ENCODE data around the gene EFNA4. TPM values are rescaled to one million over a fixed set of nuclear protein-coding genes. Genes with fewer than 3 reads are reported as not detected.

The EFNA4 gene
- total RNA-seq, 2 donors from 2014 or later = 15.9 to 17.9 TPM

GRCh38 chr1:155110826-155111225, 47.3 kb downstream of the EFNA4 start:
- no peak for TF ChIP-seq CTCF (conservative IDR thresholded peaks at IDR 0.05)
- no peaks in the 10 kb centered on the region for H3K4me1 Mint-ChIP-seq
- no peaks in the 10 kb centered on the region for H3K9me3 Mint-ChIP-seq
- H3K36me3 Mint-ChIP-seq (ENCODE audit: low read depth) = no peaks in the 10 kb centered on the region
- Histone ChIP-seq H3K27me3 (ENCODE audit: control insufficient read depth, insufficient read depth, low read length, poor library complexity, severe bottlenecking) (peaks cover 15% of the 10 kb centered on the region), H3K27ac (ENCODE audit: low read depth, low read length) (no peak overlapping the region), H3K4me1 (ENCODE audit: control insufficient read depth, insufficient read depth, low read length) (no peaks in the 10 kb centered on the region), H3K4me3 (ENCODE audit: low read length) (no peak overlapping the region), H3K36me3 (ENCODE audit: control insufficient read depth, insufficient read depth, low read length) (no peaks in the 10 kb centered on the region), H3K9me3 (ENCODE audit: control insufficient read depth, low read length) (no peaks in the 10 kb centered on the region), H3K9ac (ENCODE audit: extremely low read depth, low read length, poor library complexity, severe bottlenecking) (no peak overlapping the region)
- peaks cover 20% of the 10 kb centered on the region for H3K27me3 Mint-ChIP-seq (ENCODE audit: insufficient read depth)
- no peak for DNase-seq
- no peak overlapping the region for H3K4me3 Mint-ChIP-seq
- H3K27ac Mint-ChIP-seq = no peak overlapping the region
- WGBS, 2 experiments (ENCODE audit: insufficient coverage in 1 of 2, insufficient read length in 1 of 2) = 89% methylated on average over 7 to 8 of the region's 8 CpGs

- no peaks in the 10 kb centered on the region for H3K4me1 ChIP-seq (ENCODE audit: control insufficient read depth, insufficient read depth, low read length)
- no peaks in the 10 kb centered on the region for H3K36me3 ChIP-seq (ENCODE audit: control insufficient read depth, insufficient read depth, low read length)
- no peaks in the 10 kb centered on the region for H3K27me3 ChIP-seq (ENCODE audit: control insufficient read depth, insufficient read depth, low read length, poor library complexity, severe bottlenecking)
- no peak for TF ChIP-seq CTCF (conservative IDR thresholded peaks at IDR 0.05)
- Mint-ChIP-seq H3K4me1 (no peaks in the 10 kb centered on the region), H3K27me3 (ENCODE audit: insufficient read depth) (peaks cover 26% of the 10 kb centered on the region), H3K4me3 (no peak overlapping the region), H3K36me3 (ENCODE audit: low read depth) (no peaks in the 10 kb centered on the region), H3K27ac (no peak overlapping the region), H3K9me3 (no peaks in the 10 kb centered on the region)
- no peak overlapping the region for H3K4me3 ChIP-seq (ENCODE audit: low read length)
- DNase-seq = no peak
- no peak overlapping the region for H3K9ac ChIP-seq (ENCODE audit: extremely low read depth, low read length, poor library complexity, severe bottlenecking)
- no peaks in the 10 kb centered on the region for H3K9me3 ChIP-seq (ENCODE audit: control insufficient read depth, low read length)
- 81 to 84% methylated on average over 3 to 5 of the region's 5 CpGs for WGBS, 2 experiments (ENCODE audit: insufficient coverage in 1 of 2, insufficient read length in 1 of 2)
- no peak overlapping the region for H3K27ac ChIP-seq (ENCODE audit: low read depth, low read length)
Observed at GRCh38 chr1:155113450-155113980, 50.0 kb downstream of the EFNA4 start.

GRCh38 chr1:155116113-155116764, 52.7 kb downstream of the EFNA4 start:
- peaks cover 2% of the 10 kb centered on the region for H3K4me1 Mint-ChIP-seq
- no peak overlapping the region for H3K27ac Mint-ChIP-seq
- no peaks in the 10 kb centered on the region for H3K36me3 Mint-ChIP-seq (ENCODE audit: low read depth)
- no peak overlapping the region for H3K9ac ChIP-seq (ENCODE audit: extremely low read depth, low read length, poor library complexity, severe bottlenecking)
- H3K27me3 Mint-ChIP-seq (ENCODE audit: insufficient read depth) = peaks cover 46% of the 10 kb centered on the region
- no peak overlapping the region for H3K27ac ChIP-seq (ENCODE audit: low read depth, low read length)
- H3K4me1 ChIP-seq (ENCODE audit: control insufficient read depth, insufficient read depth, low read length) = no peaks in the 10 kb centered on the region
- H3K4me3 Mint-ChIP-seq = no peak overlapping the region
- TF ChIP-seq CTCF (conservative IDR thresholded peaks at IDR 0.05) = no peak
- no peaks in the 10 kb centered on the region for H3K9me3 ChIP-seq (ENCODE audit: control insufficient read depth, low read length)
- no peaks in the 10 kb centered on the region for H3K9me3 Mint-ChIP-seq
- DNase-seq = no peak
- peaks cover 9% of the 10 kb centered on the region for H3K27me3 ChIP-seq (ENCODE audit: control insufficient read depth, insufficient read depth, low read length, poor library complexity, severe bottlenecking)
- no peaks in the 10 kb centered on the region for H3K36me3 ChIP-seq (ENCODE audit: control insufficient read depth, insufficient read depth, low read length)
- WGBS, 2 experiments (ENCODE audit: insufficient coverage in 1 of 2, insufficient read length in 1 of 2) = 80 to 85% methylated on average over 4 to 5 of the region's 5 CpGs
- H3K4me3 ChIP-seq (ENCODE audit: low read length) = no peak overlapping the region
